IMR-90 (cell line): ENCODE measurements around the gene HOXA3. TPM values are rescaled to one million over a fixed set of nuclear protein-coding genes. Genes with fewer than 3 reads are reported as not detected.

ENCODE experiments used
- ATAC-seq: fragments of 200-7000 bp; cut with Tn5 transposase; 2 replicates; pipeline ENCODE4 v1.9.1; 2020; ENCODE audit warnings: low read depth, mild to moderate bottlenecking, moderate library complexity
- BruUV-seq: library from RNA; stranded (reverse); fragments of 400-500 nt; replicated peaks from 2 replicates; lab custom pipeline; 2021; lab: Mats Ljungman, UMichigan
- CTCF ChIA-PET: fragments of 300-600 bp; formaldehyde crosslinking; extraction: SDS; loops from one replicate; lab custom pipeline; 2021; ENCODE audit warnings: antibody characterized with exemption; lab: Yijun Ruan, JAX
- POLR2A ChIA-PET: fragments of 300-600 bp; sonication (Branson Sonifier 250); formaldehyde crosslinking; loops from one replicate; lab custom pipeline; 2022; ENCODE audit warnings: antibody characterized with exemption; ENCODE audit not compliant: unreplicated experiment; lab: Charles Lee
- DNase-seq: peaks from one replicate; pipeline ENCODE4 v3.0.0; 2013
- H2AFZ ChIP-seq: replicated peaks from 2 replicates; pipeline ENCODE3; 2013; ENCODE audit warnings: low read length, mild to moderate bottlenecking; ENCODE audit not compliant: poor library complexity
- H2AK5ac ChIP-seq: 2 replicates; pipeline ENCODE4 v1.6.1; 2013; ENCODE audit warnings: low read depth, low read length, inconsistent platforms
- H2AK9ac ChIP-seq: replicated peaks from 2 replicates; pipeline ENCODE3; 2013; ENCODE audit warnings: mild to moderate bottlenecking, low read depth, low read length, moderate library complexity; ENCODE audit not compliant: poor library complexity
- H2BK120ac ChIP-seq: 2 replicates; pipeline ENCODE4 v1.6.1; 2013; ENCODE audit warnings: low read depth, low read length, inconsistent platforms
- H2BK15ac ChIP-seq: 3 replicates; pipeline ENCODE4 v1.6.1; 2013; ENCODE audit warnings: low read depth, low read length, inconsistent platforms
- H2BK20ac ChIP-seq: 2 replicates; pipeline ENCODE4 v1.6.1; 2013; ENCODE audit warnings: low read depth, mild to moderate bottlenecking, inconsistent platforms, low read length, moderate library complexity
- H2BK5ac ChIP-seq: 2 replicates; pipeline ENCODE4 v1.6.1; 2013; ENCODE audit warnings: mild to moderate bottlenecking, low read depth, low read length, inconsistent platforms; ENCODE audit not compliant: poor library complexity, severe bottlenecking
- H3K14ac ChIP-seq: replicated peaks from 2 replicates; pipeline ENCODE4 v1.6.1; 2013; ENCODE audit warnings: low read depth, low read length, inconsistent platforms
- H3K18ac ChIP-seq: 2 replicates; pipeline ENCODE4 v1.6.1; 2013; ENCODE audit warnings: low read depth, low read length, control low read depth
- H3K23ac ChIP-seq: 2 replicates; pipeline ENCODE4 v1.6.1; 2013; ENCODE audit warnings: low read depth, low read length, inconsistent platforms
- H3K27ac ChIP-seq: 2 replicates; pipeline ENCODE4 v1.5.1; 2013; ENCODE audit warnings: mild to moderate bottlenecking, control low read depth, low read length; ENCODE audit not compliant: insufficient read depth
- H3K27me3 ChIP-seq: 2 replicates; pipeline ENCODE4 v1.6.1; 2013; ENCODE audit warnings: low read length; ENCODE audit not compliant: control insufficient read depth, insufficient read depth
- H3K36me3 ChIP-seq: 2 replicates; pipeline ENCODE4 v1.6.1; 2013; ENCODE audit warnings: low read length, mixed read lengths; ENCODE audit not compliant: control insufficient read depth, insufficient read depth
- H3K4ac ChIP-seq: 2 replicates; pipeline ENCODE4 v1.6.1; 2013; ENCODE audit warnings: low read depth, low read length, inconsistent platforms
- H3K4me1 ChIP-seq: 2 replicates; pipeline ENCODE4 v1.6.1; 2013; ENCODE audit warnings: low read length, mixed read lengths; ENCODE audit not compliant: control insufficient read depth, insufficient read depth
- H3K4me2 ChIP-seq: 2 replicates; pipeline ENCODE4 v1.6.1; 2013; ENCODE audit warnings: low read depth, mild to moderate bottlenecking, control low read depth, low read length, moderate library complexity
- H3K4me3 ChIP-seq: 2 replicates; pipeline ENCODE4 v1.5.1; 2013; ENCODE audit warnings: low read depth, mild to moderate bottlenecking, control low read depth, low read length, moderate library complexity; ENCODE audit not compliant: insufficient read depth
- H3K56ac ChIP-seq: 2 replicates; pipeline ENCODE4 v1.6.1; 2013; ENCODE audit warnings: low read length, inconsistent platforms; ENCODE audit not compliant: insufficient read depth; ENCODE audit errors: extremely low read depth
- H3K79me1 ChIP-seq, 2 experiments: 2 replicates each; pipeline ENCODE4 v1.6.1; 2013; ENCODE audit warnings: low read length in 2 of 2, inconsistent platforms in 1 of 2, low read depth in 1 of 2
- H3K9ac ChIP-seq: 2 replicates; pipeline ENCODE4 v1.6.1; 2013; ENCODE audit warnings: low read depth, low read length, control low read depth
- H3K9me1 ChIP-seq: 2 replicates; pipeline ENCODE4 v1.6.1; 2013; ENCODE audit warnings: low read length, inconsistent platforms; ENCODE audit not compliant: insufficient read depth
- H3K9me3 ChIP-seq: 2 replicates; pipeline ENCODE4 v1.6.1; 2013; ENCODE audit warnings: low read length; ENCODE audit not compliant: control insufficient read depth, insufficient read depth
- H4K20me1 ChIP-seq: 2 replicates; pipeline ENCODE4 v1.6.1; 2013; ENCODE audit warnings: low read length, inconsistent platforms; ENCODE audit not compliant: insufficient read depth
- H4K5ac ChIP-seq: 2 replicates; pipeline ENCODE4 v1.6.1; 2013; ENCODE audit warnings: mild to moderate bottlenecking, low read depth, low read length, control low read depth
- H4K8ac ChIP-seq, 2 experiments: 2 replicates each; pipeline ENCODE4 v1.6.1; 2013; ENCODE audit warnings: low read depth in 2 of 2, low read length in 2 of 2, control low read depth in 1 of 2, inconsistent platforms in 1 of 2
- H4K91ac ChIP-seq: 2 replicates; pipeline ENCODE4 v1.6.1; 2013; ENCODE audit warnings: low read depth, low read length, inconsistent platforms; ENCODE audit not compliant: insufficient read depth
- BHLHE40 ChIP-seq: fragments of 150-350 bp; IDR thresholded peaks from 2 replicates; pipeline ENCODE4 v1.6.1; 2016; ENCODE audit warnings: mild to moderate bottlenecking, low read depth, low read length
- CEBPB ChIP-seq: IDR thresholded peaks from 2 replicates; pipeline ENCODE4 v1.6.1; 2012; ENCODE audit warnings: low read depth, low read length, improper control_type of control experiment
- CHD1 ChIP-seq: IDR thresholded peaks from 2 replicates; pipeline ENCODE4 v1.6.1; 2012; ENCODE audit warnings: low read depth, low read length, improper control_type of control experiment
- CTCF ChIP-seq: conservative IDR thresholded peaks from 2 replicates; pipeline ENCODE4 v1.5.1; 2012; ENCODE audit warnings: mild to moderate bottlenecking, low read depth, low read length, improper control_type of control experiment
- ELK1 ChIP-seq: fragments of 150-350 bp; IDR thresholded peaks from 2 replicates; pipeline ENCODE4 v1.6.1; 2016; ENCODE audit warnings: low read depth, mild to moderate bottlenecking, low read length, moderate library complexity, borderline replicate concordance
- FOS ChIP-seq: fragments of 150-350 bp; IDR thresholded peaks from 2 replicates; pipeline ENCODE4 v1.6.1; 2016; ENCODE audit warnings: low read depth, low read length
- MAZ ChIP-seq: IDR thresholded peaks from 2 replicates; pipeline ENCODE4 v1.6.1; 2012; ENCODE audit warnings: low read depth, mild to moderate bottlenecking, low read length, improper control_type of control experiment, moderate library complexity, borderline replicate concordance
- MXI1 ChIP-seq: IDR thresholded peaks from 2 replicates; pipeline ENCODE4 v1.6.1; 2012; ENCODE audit warnings: low read depth, mild to moderate bottlenecking, low read length, moderate library complexity, borderline replicate concordance
- NFE2L2 ChIP-seq: fragments of 150-350 bp; IDR thresholded peaks from 2 replicates; pipeline ENCODE4 v1.6.1; 2016; ENCODE audit warnings: low read depth, mild to moderate bottlenecking, low read length
- POLR2A ChIP-seq: IDR thresholded peaks from 2 replicates; pipeline ENCODE4 v1.6.1; 2012; ENCODE audit warnings: mild to moderate bottlenecking, low read depth, low read length
- RAD21 ChIP-seq: IDR thresholded peaks from 2 replicates; pipeline ENCODE4 v1.6.1; 2012; ENCODE audit warnings: low read length, improper control_type of control experiment
- RCOR1 ChIP-seq: IDR thresholded peaks from 2 replicates; pipeline ENCODE4 v1.6.1; 2012; ENCODE audit warnings: mild to moderate bottlenecking, low read length, improper control_type of control experiment; ENCODE audit not compliant: insufficient replicate concordance
- RFX5 ChIP-seq: IDR thresholded peaks from 2 replicates; pipeline ENCODE4 v1.8.0; 2012; ENCODE audit warnings: low read depth, mild to moderate bottlenecking, low read length, moderate library complexity
- SMC3 ChIP-seq: fragments of 150-350 bp; IDR thresholded peaks from 2 replicates; pipeline ENCODE4 v1.6.1; 2016; ENCODE audit warnings: low read depth, mild to moderate bottlenecking, antibody characterized with exemption, low read length, moderate library complexity
- WGBS, 2 experiments: methylation state at CpG; one replicate each; pipeline versions ENCODE4 v1.1.5 to v1.1.7; 2013; ENCODE audit warnings: missing lambda C conversion rate in 2 of 2; ENCODE audit not compliant: insufficient read length in 1 of 2; ENCODE audit errors: extremely low coverage in 2 of 2; 5-methylcytosine and 5-hydroxymethylcytosine counted together
- dilution Hi-C: fragments of 300-500 bp; cut with HindIII; formaldehyde crosslinking; loops from one replicate; pipeline ENCODE4 v1.14.3; 2018; ENCODE audit warnings: low sequenced_read_pairs; ENCODE audit not compliant: unreplicated experiment
- in situ Hi-C: fragments of 300-500 bp; cut with MboI; formaldehyde crosslinking; loops from 3 replicates; pipeline ENCODE4 v1.14.3; 2019; ENCODE audit warnings: low sequenced_read_pairs, inconsistent platforms, mixed read lengths
- intact Hi-C: fragments of 100-400 bp; cut with micrococcal nuclease; formaldehyde crosslinking; loops from 2 replicates; pipeline ENCODE4 v1.10.0; 2022
- polyA plus RNA-seq, 3 experiments: library from polyadenylated mRNA; depleted of rRNA; stranded (reverse); fragments of >200 nt; gene quantifications; 2 replicates each; pipeline ENCODE4 v1.2.3, GENCODE V29; 2012; ENCODE audit warnings: low replicate concordance in 1 of 3
- total RNA-seq: library from RNA; depleted of rRNA; stranded (reverse); fragments of >200 nt; gene quantifications from 2 replicates; pipeline ENCODE4 v1.2.3, GENCODE V29; 2012

The HOXA3 gene
- total and polyA plus RNA-seq, 2 of the 4 experiments (the other 2 are of a cell fraction) = 0.90 to 5.4 TPM

DNA sequence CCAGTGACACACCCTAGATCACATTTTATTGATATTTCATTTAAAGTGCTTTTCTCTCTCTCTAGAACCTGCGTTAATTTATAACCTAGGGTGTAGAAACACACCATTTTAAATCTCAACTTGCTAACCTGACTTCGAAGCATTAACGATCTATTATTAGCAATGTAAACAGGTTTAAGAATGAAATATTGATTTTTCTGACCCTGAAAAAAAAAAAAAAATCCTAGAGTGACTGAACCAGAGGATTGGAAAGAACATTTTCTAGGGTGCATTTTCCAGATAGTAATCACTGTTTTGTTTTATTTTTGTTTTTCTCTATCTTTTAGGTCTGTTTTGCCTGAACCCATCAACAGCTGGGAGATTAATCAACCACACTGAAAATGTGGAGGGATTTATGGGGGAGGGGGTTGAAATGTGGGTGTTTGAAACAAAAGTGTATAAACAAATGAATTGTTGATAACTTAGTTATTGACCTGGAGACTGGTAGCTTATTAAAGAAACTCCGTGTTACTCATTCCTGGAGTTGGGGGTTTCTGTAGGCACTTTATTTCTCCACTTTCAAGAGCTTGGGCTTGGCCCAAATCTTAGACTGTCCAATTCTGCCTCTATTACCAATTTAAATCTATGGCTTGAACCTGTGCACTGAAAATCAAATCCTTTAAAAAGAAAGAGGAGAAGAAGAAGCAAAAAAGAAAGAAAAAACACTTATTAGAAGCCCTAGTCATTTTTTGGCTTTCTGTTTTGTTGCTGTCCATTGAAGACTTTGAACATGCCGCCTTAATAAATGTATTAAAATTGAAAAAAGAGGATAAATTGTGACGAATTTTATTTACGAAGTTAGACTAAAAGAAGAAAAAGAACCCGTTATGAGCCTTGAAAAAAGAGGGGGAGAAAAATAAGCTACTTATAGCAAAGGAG lies 52.7 kb downstream of the HOXA3 start:
- peaks cover 23% of the 10 kb centered on the region for H3K4me1 ChIP-seq
- peak overlapping the region; percentile 68 for H2BK120ac ChIP-seq
- H3K27me3 ChIP-seq = no peaks in the 10 kb centered on the region
- no CpG with 5 or more reads among the region's 8 CpGs for whole genome bisulfite sequencing, 2 experiments
- H2AFZ ChIP-seq = no peak overlapping the region
- peak overlapping the region; percentile 92 for H3K4me3 ChIP-seq
- H3K36me3 ChIP-seq = peaks cover 10% of the 10 kb centered on the region
- peak overlapping the region; percentile 91 for H2BK5ac ChIP-seq
- peak; percentile 46 for DNase-seq
- in situ Hi-C loops (loop anchor here (5.0 to 10.0 kb wide), 4 partner anchors 43 to 1237 kb away; partner anchors contain the start of gene HOXA5), intact Hi-C loops (loop anchor here (2.0 kb wide), 2 partner anchors 15 to 23 kb away; no protein-coding TSS in a partner anchor), dilution Hi-C loops (no loop called here)
- H3K9ac ChIP-seq = peak overlapping the region; percentile 99
- H3K23ac ChIP-seq = peak overlapping the region; percentile 94
- peaks cover 13% of the 10 kb centered on the region for H4K20me1 ChIP-seq
- H3K4ac ChIP-seq = peak overlapping the region; percentile 79
- H3K18ac ChIP-seq = peak overlapping the region; percentile 76
- 0 out of 2 replicates have a peak overlapping the region, but pooled peaks have one; percentile 38 for H2BK20ac ChIP-seq
- no peaks in the 10 kb centered on the region for H3K9me1 ChIP-seq
- H2AK9ac ChIP-seq = no peak overlapping the region
- H3K27ac ChIP-seq = peak overlapping the region; percentile 98; the same call in 1 of the 2 replicates
- no peak overlapping the region; the same call in 2 of the 3 replicates for H2BK15ac ChIP-seq
- peak overlapping the region; percentile 89; the same call in 1 of the 2 replicates for H4K5ac ChIP-seq
- peak overlapping the region; percentile 80 for H3K4me2 ChIP-seq
- peak overlapping the region; percentile 88 for H4K91ac ChIP-seq
- H2AK5ac ChIP-seq = peak overlapping the region; percentile 72; the same call in 1 of the 2 replicates
- no TSS peak for BruUV-seq
- H3K14ac ChIP-seq = peak overlapping the region; percentile 90
- H3K79me1 ChIP-seq = peaks cover 9 to 34% of the 10 kb centered on the region in 2 experiments; a peak in 3 of 4 replicates
- CTCF ChIA-PET = interaction anchor here (0.5 to 1.6 kb wide), 5 partner anchors 31 to 412 kb away, joined by 3 to 4 read pairs (median 3); partner anchors contain the start of gene HOXA4
- H3K56ac ChIP-seq = peak overlapping the region; percentile 55; the same call in 1 of the 2 replicates
- H3K9me3 ChIP-seq = no peaks in the 10 kb centered on the region
- peak overlapping the region; percentile 24 to 65; a peak in 3 of 4 replicates for H4K8ac ChIP-seq
- POLR2A ChIA-PET = interaction anchor here (1.3 to 1.6 kb wide), 3 partner anchors 9 to 16 kb away, joined by 3 to 14 read pairs (median 3); no protein-coding TSS in a partner anchor
- no peak for ATAC-seq
- TF ChIP-seq FOS (no peak), ELK1 (no peak), CHD1 (no peak; the same call in 1 of the 2 replicates), RAD21 (no peak), SMC3 (no peak), RFX5 (no peak), MAZ (no peak), CEBPB (no peak), MXI1 (no peak), POLR2A (no peak), CTCF (no peak), BHLHE40 (no peak), RCOR1 (no peak), NFE2L2 (no peak)
